ENCODE measurements around the gene IFNG-AS1.

Gene IFNG-AS1

DNA sequence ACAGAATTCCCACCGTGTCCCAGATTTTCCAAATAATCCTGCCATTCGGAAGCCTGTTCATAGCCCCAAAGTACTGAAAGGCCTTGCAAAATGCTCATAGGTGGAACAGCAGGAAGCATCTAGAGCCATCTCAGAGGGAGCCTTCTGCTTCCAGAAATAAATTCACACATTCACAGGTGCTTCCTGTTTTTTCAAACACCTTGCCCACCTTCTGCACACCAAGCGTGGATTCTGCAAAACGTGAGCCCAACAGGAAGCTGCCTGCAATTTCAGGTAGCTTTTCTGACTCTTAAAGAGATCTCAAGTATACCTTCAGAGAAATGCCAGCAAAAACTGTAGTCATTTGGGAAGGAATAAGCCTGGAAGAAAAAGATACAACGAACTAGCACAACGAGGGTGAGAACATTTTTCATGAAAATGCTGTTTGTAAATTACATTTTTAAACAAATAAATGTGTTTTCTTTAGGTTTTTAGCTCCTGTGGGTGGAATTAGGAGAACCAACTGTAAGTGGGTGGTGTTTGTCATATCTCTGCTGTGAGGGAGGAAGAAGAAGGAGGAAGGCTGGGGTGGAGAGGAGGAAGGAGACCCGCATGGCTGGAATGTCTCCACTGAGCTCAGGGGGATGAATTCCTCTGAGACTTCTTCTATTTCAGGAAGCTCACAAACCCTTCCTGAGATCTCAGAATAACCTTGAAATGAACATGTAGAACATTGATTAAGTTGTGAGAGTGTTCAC, at the start of gene IFNG-AS1:
TSS of gene IFNG-AS1 (plus strand) at position 264 of the 737 bp plus-strand sequence.
- DNase-seq, result no peak

- DNase-seq, result no peak
Observed at GRCh38 chr12:67939611-67940010, 49.6 kb upstream of the IFNG-AS1 start.

DNA sequence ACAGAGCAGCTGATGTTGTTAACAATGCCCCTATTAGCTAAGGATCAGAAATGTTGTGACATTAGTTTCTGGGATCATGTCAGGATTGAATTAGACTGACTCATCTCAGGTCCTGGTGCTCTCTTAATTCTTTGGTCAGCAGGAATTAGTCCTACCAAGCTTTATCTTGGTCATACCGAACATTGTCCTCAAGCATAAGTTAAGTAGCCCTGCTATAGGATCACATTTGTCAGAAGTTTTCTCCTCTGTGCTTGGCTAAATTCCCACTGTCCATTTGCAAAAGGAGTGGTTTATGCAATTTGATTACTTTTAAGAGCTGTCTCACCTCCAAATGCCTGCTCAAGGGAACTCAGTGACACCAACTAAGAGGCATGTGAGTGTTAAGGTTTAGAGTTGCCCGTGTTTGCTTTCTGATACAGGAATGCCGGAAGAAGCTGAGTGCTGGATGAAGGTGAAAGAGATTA, 48.4 kb upstream of the IFNG-AS1 start:
- peak; percentile 59 for DNase-seq

DNA sequence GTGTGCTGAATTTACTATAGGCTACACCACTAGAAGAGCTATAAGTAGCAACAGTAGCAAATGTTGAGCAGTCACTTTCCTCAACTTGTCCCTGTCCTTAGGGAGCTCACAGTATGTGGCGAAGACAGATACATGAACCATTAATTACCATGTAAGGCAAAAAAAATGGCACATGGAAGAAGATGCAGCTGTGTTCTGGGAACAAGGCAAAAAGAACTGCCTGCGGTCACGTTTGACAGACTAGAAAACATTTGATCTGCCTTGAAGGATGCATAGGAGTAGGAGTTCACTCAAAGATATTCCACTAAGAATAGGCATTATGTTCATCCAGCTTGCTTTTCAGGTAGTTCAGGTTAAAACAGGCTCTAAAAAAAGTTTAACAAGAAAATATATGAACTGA, 46.5 kb upstream of the IFNG-AS1 start:
- no peak for DNase-seq

GRCh38 chr12:67943141-67943892, 45.9 kb upstream of the IFNG-AS1 start:
- peak; percentile 75 for DNase-seq

- no peak for DNase-seq
Observed at GRCh38 chr12:67944093-67944492, 45.2 kb upstream of the IFNG-AS1 start.

- no peak for DNase-seq
Observed at GRCh38 chr12:67952787-67953186, 36.5 kb upstream of the IFNG-AS1 start.

- DNase-seq, result no peak
Observed at GRCh38 chr12:67957383-67957782, 31.9 kb upstream of the IFNG-AS1 start.

- DNase-seq, result peak; percentile 3
Observed at GRCh38 chr12:67958187-67958586, 31.1 kb upstream of the IFNG-AS1 start.

- DNase-seq, result no peak
Observed at GRCh38 chr12:67964456-67964855, 24.8 kb upstream of the IFNG-AS1 start.

DNA sequence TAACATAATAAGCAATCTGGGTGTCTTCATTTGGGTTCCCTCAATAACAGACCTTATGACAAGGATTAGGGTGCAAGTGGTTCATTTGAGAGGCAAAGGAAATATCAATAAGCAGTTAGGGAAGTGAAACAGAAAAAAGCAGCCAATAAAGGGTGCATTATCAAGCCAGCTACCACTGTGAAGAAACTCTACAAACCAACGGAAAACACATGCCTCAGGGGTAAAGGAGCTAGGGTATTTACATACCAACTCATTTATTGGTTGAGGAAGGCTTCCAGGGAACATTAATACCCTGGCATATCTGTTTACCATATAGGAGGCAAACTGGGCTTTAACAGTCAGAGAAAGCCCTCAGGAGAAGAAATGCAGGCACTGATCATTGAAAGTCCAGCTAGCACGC, 22.7 kb upstream of the IFNG-AS1 start:
- no peak for DNase-seq

DNA sequence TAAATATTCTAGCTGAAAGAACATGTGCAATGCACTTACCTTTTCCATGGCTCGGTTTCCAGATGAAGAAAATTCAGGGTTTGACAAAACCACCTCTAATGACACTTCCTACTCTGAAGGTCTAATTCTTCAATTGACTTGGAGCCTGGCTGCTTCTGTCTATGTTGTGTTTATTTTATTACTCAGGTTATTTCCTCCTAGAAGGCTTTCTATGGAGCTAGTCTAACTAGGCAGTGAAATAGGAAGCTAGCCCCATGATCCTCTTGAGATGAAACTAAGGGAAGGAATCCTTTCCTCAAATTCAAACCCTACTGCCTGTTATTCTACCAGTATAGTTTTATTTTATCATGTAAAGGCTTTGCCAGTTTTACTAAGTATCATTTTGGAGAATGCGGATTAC, 20.9 kb upstream of the IFNG-AS1 start:
- DNase-seq, result no peak

DNA sequence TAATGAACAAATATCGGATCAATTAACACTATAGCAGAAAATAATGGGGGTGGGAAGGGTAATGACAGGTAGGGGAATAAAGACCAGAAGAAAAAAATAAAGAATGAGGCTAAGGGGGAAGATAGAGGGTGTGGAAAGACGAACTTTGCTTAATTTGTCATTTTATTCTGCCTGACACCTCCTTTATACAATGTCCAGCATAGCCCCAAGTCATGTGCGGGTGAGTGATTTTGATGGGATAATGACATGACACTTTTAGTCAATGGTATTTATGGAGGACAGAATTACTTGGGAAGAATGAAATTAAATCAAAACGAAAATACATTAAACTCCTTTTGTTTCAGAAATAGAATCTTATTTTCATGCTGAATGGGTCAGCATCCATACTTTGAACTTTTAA, 20.5 kb upstream of the IFNG-AS1 start:
- no peak for DNase-seq

DNA sequence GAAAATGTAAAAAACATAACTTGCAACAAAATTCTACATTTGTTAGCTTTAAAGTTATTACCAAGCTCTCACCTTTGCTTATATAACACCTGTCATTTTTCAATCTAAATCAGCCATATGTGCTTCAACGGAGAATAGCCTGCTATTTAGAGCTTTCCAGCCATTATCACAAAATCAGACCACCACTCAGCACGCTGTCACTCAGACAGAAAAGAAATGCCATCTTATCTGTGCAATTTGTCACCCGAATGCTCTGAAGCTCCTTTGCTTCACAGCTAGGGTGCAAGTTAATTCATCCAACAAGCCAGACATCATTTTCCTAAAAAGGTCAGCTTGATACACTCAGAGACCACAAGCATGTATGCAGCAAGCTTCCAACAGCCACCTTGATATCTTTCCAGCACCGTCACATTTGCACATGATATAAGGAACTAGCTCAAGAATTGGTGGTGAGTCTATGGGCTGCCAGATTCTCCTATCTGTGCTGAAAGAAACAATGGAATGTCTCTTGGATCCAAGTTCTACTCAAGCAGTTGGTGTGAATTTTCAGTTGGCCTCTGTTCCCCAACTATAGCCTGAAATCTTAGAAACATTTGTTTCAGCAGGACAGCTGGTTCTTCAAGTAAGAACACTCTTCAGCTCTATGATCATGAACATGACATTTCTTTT, 20.0 kb upstream of the IFNG-AS1 start:
- no peak for DNase-seq

- DNase-seq, result no peak
Observed at GRCh38 chr12:67977668-67978067, 11.6 kb upstream of the IFNG-AS1 start.

GRCh38 chr12:67980391-67980790, 8.9 kb upstream of the IFNG-AS1 start:
- no peak for DNase-seq

DNA sequence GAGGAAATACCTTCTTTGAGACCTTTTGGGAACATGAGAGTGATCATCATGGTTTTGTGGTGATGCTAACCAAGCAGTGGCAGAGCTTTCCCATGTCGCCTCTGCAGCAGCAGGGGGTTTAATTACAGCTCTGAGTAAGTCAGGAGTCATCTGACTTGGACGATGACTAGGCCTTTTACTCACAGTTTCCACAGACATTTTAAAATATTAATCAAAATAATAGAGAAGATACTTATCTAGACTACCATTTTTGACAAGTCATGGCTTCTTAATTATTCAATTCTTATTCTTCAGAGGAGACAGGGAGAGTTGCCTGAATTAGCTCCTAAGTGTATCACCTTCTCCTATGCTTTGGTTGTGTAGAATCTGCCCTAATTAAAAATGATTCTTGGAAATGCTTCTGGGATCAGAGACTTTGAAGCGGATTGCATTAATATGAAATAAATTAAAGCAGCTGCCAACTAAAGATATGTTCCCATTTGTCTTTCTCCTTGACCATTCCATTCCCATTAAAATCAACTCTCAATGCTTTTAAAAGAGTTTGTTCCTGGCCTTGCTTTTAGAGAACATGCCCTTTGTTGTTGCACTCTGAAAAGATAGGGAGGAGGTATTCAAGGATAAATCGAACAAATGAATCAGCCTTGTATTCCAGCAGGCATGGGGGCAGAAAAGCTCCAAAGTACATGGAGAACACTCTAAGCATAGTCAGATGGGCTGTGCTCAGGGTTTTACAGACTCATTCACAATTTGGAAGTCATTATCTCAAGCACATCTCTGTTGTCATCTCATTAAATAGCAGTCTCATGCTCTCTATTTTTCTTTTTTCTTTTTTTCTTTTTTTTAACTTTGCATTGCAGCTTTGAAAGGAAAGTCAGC, 7.7 kb upstream of the IFNG-AS1 start:
- DNase-seq, result peak; percentile 86

GRCh38 chr12:67982164-67982563, 7.1 kb upstream of the IFNG-AS1 start:
- DNase-seq, result peak; percentile 23

- DNase-seq, result no peak
Observed at GRCh38 chr12:67986632-67987031, 2.6 kb upstream of the IFNG-AS1 start.

- DNase-seq, result no peak
Observed at GRCh38 chr12:67988601-67989021, 636 bp upstream of the IFNG-AS1 start.

- DNase-seq, result no peak
Observed at GRCh38 chr12:67991158-67991557, 1.9 kb downstream of the IFNG-AS1 start.

GRCh38 chr12:67993143-67993542, 3.9 kb downstream of the IFNG-AS1 start:
- no peak for DNase-seq

GRCh38 chr12:67994046-67994445, 4.8 kb downstream of the IFNG-AS1 start:
- no peak for DNase-seq
